ENCODE data around the gene LPCAT3. TPM values are rescaled to one million over a fixed set of nuclear protein-coding genes. Genes with fewer than 3 reads are reported as not detected.
"Not testable (repeated sequence)": the region's sequence is repeated elsewhere in the genome, so short reads cannot be mapped to it uniquely, and the experiment has no call there.

The LPCAT3 gene
- total RNA-seq, 3 donors from 2014 or later = 24.4 to 27.6 (median 25.0) TPM

- not testable (repeated sequence) for H3K36me3 Mint-ChIP-seq (ENCODE audit: insufficient read depth); H3K4me3 Mint-ChIP-seq; DNase-seq; ATAC-seq; H3K27me3 Mint-ChIP-seq (ENCODE audit: low read depth); H3K9me3 Mint-ChIP-seq
- peaks cover 13% of the 10 kb centered on the region for H3K4me1 Mint-ChIP-seq (ENCODE audit: low read depth)
Observed at GRCh38 chr12:7049445-7049951, 31.2 kb upstream of the LPCAT3 start.

- no peak for DNase-seq
- Mint-ChIP-seq H3K27me3 (ENCODE audit: low read depth) (peaks cover 2% of the 10 kb centered on the region), H3K4me3 (no peak overlapping the region), H3K9me3 (no peaks in the 10 kb centered on the region), H3K36me3 (ENCODE audit: insufficient read depth) (no peaks in the 10 kb centered on the region), H3K4me1 (ENCODE audit: low read depth) (peaks cover 13% of the 10 kb centered on the region)
- ATAC-seq = no peak
Observed at GRCh38 chr12:7047306-7047705, 29.0 kb upstream of the LPCAT3 start.

GRCh38 chr12:7046383-7047105 lies 28.3 kb upstream of the LPCAT3 start:
- H3K4me1 Mint-ChIP-seq (ENCODE audit: low read depth) = peaks cover 13% of the 10 kb centered on the region
- H3K4me3 Mint-ChIP-seq = no peak overlapping the region
- DNase-seq (no peak), ATAC-seq (no peak)
- H3K9me3 Mint-ChIP-seq = no peaks in the 10 kb centered on the region
- no peaks in the 10 kb centered on the region for H3K36me3 Mint-ChIP-seq (ENCODE audit: insufficient read depth)
- no peaks in the 10 kb centered on the region for H3K27me3 Mint-ChIP-seq (ENCODE audit: low read depth)

DNA sequence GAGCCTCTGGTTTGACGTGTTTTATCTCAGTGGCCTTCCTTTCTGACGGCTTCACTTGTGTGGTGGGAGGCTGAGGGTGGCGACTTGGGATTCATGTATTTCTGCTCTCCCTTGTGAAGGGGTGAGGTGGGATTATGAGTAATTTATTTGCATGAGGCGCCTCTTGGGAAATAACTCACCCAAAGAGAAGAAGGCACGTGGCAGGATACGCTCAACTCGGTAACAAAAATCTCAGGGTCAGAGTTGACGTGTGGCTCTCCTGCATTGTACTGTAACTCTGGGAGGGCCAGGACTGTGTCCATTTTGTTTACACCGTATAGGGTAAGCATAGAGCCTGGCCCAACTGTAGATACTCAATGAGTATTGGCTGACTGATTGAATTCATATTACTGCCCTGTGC lies 27.6 kb upstream of the LPCAT3 start:
- Mint-ChIP-seq H3K4me3 (no peak overlapping the region), H3K9me3 (no peaks in the 10 kb centered on the region), H3K27me3 (ENCODE audit: low read depth) (no peaks in the 10 kb centered on the region), H3K36me3 (ENCODE audit: insufficient read depth) (no peaks in the 10 kb centered on the region), H3K4me1 (ENCODE audit: low read depth) (peaks cover 13% of the 10 kb centered on the region)
- no peak for DNase-seq
- no peak for ATAC-seq

DNA sequence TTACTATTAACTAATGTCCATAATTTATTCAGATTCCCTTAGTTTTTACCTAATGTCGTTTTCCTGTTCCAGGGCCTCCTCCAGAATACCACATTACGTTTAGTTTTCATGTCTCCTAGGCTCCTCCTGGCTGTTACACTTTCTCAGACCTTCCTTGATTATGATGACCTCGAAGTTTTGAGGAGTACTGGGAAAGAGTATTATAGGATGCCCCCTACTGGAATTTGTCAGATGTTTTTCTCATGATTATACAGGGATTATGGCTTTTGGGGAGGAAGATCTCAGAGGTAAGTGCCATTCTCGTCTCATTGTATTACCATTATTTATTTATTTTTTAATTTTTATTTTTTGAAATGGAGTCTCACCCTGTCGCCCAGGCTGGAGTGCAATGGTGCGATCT lies 24.6 kb upstream of the LPCAT3 start:
- no peak overlapping the region for H3K4me3 Mint-ChIP-seq
- H3K36me3 Mint-ChIP-seq (ENCODE audit: insufficient read depth) = no peaks in the 10 kb centered on the region
- H3K27me3 Mint-ChIP-seq (ENCODE audit: low read depth) = peaks cover 1% of the 10 kb centered on the region
- no peaks in the 10 kb centered on the region for H3K9me3 Mint-ChIP-seq
- H3K4me1 Mint-ChIP-seq (ENCODE audit: low read depth) = peaks cover 13% of the 10 kb centered on the region
- no peak for ATAC-seq
- no peak for DNase-seq

DNA sequence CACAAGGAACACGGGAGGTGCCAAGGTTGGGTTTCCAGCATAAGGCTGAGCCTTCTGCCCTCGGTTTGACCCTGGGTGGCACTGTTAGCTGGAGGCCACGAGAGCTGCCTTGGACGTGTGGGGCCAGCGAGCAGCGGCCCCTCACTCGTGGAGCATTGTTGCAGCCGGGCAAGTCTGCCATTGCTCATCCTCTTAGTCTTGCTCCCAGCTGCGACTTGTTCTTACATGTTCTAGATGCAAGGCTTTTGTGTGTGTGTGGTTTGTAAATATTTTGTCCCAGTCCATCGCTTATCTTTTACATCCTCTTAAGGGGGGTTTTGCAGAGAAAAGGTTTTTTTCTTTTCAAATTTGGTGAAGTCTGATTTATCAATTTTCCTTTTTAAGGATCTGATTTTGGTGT lies 21.1 kb upstream of the LPCAT3 start:
- H3K27me3 Mint-ChIP-seq (ENCODE audit: low read depth) = peaks cover 1% of the 10 kb centered on the region
- H3K4me3 Mint-ChIP-seq = no peak overlapping the region
- no peak for ATAC-seq
- no peaks in the 10 kb centered on the region for H3K36me3 Mint-ChIP-seq (ENCODE audit: insufficient read depth)
- no peaks in the 10 kb centered on the region for H3K9me3 Mint-ChIP-seq
- H3K4me1 Mint-ChIP-seq (ENCODE audit: low read depth) = peaks cover 3% of the 10 kb centered on the region
- no peak for DNase-seq

DNA sequence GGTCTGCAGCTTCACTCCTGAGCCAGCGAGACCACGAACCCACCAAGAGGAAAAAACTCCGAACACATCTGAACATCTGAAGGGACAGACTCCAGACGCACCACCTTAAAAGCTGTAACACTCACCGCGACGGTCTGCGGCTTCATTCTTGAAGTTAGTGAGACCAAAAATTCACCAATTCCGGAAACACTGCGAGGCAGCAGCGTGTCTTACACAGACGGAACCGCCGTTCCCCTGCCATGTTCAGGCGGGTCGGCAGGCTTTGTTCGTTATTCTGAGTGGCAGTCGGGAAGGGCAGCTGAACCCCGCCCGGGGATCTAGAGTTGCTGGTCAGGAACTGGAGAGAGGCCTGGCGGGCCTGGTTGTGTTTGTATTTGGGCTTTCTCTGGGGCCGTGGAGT lies 20.3 kb upstream of the LPCAT3 start:
- H3K27me3 Mint-ChIP-seq (ENCODE audit: low read depth) = peaks cover 1% of the 10 kb centered on the region
- no peaks in the 10 kb centered on the region for H3K9me3 Mint-ChIP-seq
- H3K4me3 Mint-ChIP-seq = no peak overlapping the region
- H3K4me1 Mint-ChIP-seq (ENCODE audit: low read depth) = peaks cover 3% of the 10 kb centered on the region
- DNase-seq (no peak), ATAC-seq (no peak)
- H3K36me3 Mint-ChIP-seq (ENCODE audit: insufficient read depth) = no peaks in the 10 kb centered on the region

- H3K9me3 Mint-ChIP-seq; H3K36me3 Mint-ChIP-seq (ENCODE audit: insufficient read depth); H3K27me3 Mint-ChIP-seq (ENCODE audit: low read depth); ATAC-seq; DNase-seq; H3K4me3 Mint-ChIP-seq; H3K4me1 Mint-ChIP-seq (ENCODE audit: low read depth): not testable (repeated sequence)
Observed at GRCh38 chr12:7037411-7037810, 19.1 kb upstream of the LPCAT3 start.

- DNase-seq (no peak), ATAC-seq (no peak)
- Mint-ChIP-seq H3K36me3 (ENCODE audit: insufficient read depth) (no peaks in the 10 kb centered on the region), H3K4me3 (no peak overlapping the region), H3K27me3 (ENCODE audit: low read depth) (peaks cover under 1% of the 10 kb centered on the region), H3K9me3 (no peaks in the 10 kb centered on the region), H3K4me1 (ENCODE audit: low read depth) (peaks cover 3% of the 10 kb centered on the region)
Observed at GRCh38 chr12:7035463-7035862, 17.2 kb upstream of the LPCAT3 start.

- Mint-ChIP-seq H3K9me3 (no peaks in the 10 kb centered on the region), H3K4me3 (no peak overlapping the region)
- no peak for ATAC-seq
Observed at GRCh38 chr12:7034464-7034863, 16.2 kb upstream of the LPCAT3 start.

GRCh38 chr12:7032990-7033389 lies 14.7 kb upstream of the LPCAT3 start:
- Mint-ChIP-seq H3K4me1 (ENCODE audit: low read depth) (peaks cover 3% of the 10 kb centered on the region), H3K9me3 (no peaks in the 10 kb centered on the region)

More at GRCh38 chr12:7034464-7034863, 16.2 kb upstream of the LPCAT3 start:
- peaks cover 3% of the 10 kb centered on the region for H3K4me1 Mint-ChIP-seq (ENCODE audit: low read depth)
- H3K27me3 Mint-ChIP-seq (ENCODE audit: low read depth) = peaks cover 2% of the 10 kb centered on the region
- no peaks in the 10 kb centered on the region for H3K36me3 Mint-ChIP-seq (ENCODE audit: insufficient read depth)
- DNase-seq = no peak

DNA sequence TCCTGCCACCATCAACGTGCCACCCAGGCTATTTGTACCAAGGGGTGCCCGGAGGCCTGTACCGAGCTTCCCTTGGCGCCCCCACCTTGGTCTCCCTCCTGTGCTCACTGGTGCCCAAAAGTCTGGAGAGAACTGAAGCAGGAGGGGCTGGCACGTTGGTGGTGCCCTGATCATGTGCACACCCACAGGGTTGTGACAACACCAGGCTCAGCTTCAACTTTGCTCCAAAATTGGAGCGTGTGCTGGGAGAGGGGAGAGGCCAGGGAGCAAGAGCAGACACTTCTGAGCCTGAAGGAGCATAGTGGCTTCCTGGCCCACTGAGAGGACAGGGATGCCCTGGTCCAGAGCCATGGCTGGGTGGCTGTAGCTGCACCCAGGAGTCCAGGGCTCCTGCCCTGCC lies 13.0 kb upstream of the LPCAT3 start:
- no peak overlapping the region for H3K4me3 Mint-ChIP-seq
- H3K27me3 Mint-ChIP-seq (ENCODE audit: low read depth) = peaks cover 2% of the 10 kb centered on the region
- ATAC-seq = no peak
- no peaks in the 10 kb centered on the region for H3K36me3 Mint-ChIP-seq (ENCODE audit: insufficient read depth)
- no peaks in the 10 kb centered on the region for H3K9me3 Mint-ChIP-seq
- no peak for DNase-seq
- no peaks in the 10 kb centered on the region for H3K4me1 Mint-ChIP-seq (ENCODE audit: low read depth)

More at GRCh38 chr12:7032990-7033389, 14.7 kb upstream of the LPCAT3 start:
- H3K36me3 Mint-ChIP-seq (ENCODE audit: insufficient read depth) = no peaks in the 10 kb centered on the region
- no peak for DNase-seq
- H3K27me3 Mint-ChIP-seq (ENCODE audit: low read depth) = peaks cover 2% of the 10 kb centered on the region
- ATAC-seq = no peak
- H3K4me3 Mint-ChIP-seq = no peak overlapping the region

- ATAC-seq (no peak), DNase-seq (no peak)
- Mint-ChIP-seq H3K36me3 (ENCODE audit: insufficient read depth) (no peaks in the 10 kb centered on the region), H3K4me3 (no peak overlapping the region), H3K9me3 (no peaks in the 10 kb centered on the region), H3K4me1 (ENCODE audit: low read depth) (no peaks in the 10 kb centered on the region), H3K27me3 (ENCODE audit: low read depth) (peaks cover 2% of the 10 kb centered on the region)
Observed at GRCh38 chr12:7026854-7027253, 8.6 kb upstream of the LPCAT3 start.

- no peak for DNase-seq
- Mint-ChIP-seq H3K4me3 (no peak overlapping the region), H3K9me3 (no peaks in the 10 kb centered on the region), H3K4me1 (ENCODE audit: low read depth) (no peaks in the 10 kb centered on the region), H3K36me3 (ENCODE audit: insufficient read depth) (no peaks in the 10 kb centered on the region), H3K27me3 (ENCODE audit: low read depth) (no peaks in the 10 kb centered on the region)
- no peak for ATAC-seq
Observed at GRCh38 chr12:7023114-7023513, 4.8 kb upstream of the LPCAT3 start.

GRCh38 chr12:7021956-7022355 lies 3.7 kb upstream of the LPCAT3 start:
- ATAC-seq (no peak), DNase-seq (no peak)
- no peaks in the 10 kb centered on the region for H3K36me3 Mint-ChIP-seq (ENCODE audit: insufficient read depth)
- no peak overlapping the region for H3K4me3 Mint-ChIP-seq
- H3K9me3 Mint-ChIP-seq = no peaks in the 10 kb centered on the region
- peaks cover 9% of the 10 kb centered on the region for H3K4me1 Mint-ChIP-seq (ENCODE audit: low read depth)
- no peaks in the 10 kb centered on the region for H3K27me3 Mint-ChIP-seq (ENCODE audit: low read depth)
